HG02763 (cell line): ENCODE data around the gene CALML4.

Experiments used
- ATAC-seq: cut with Tn5 transposase; IDR thresholded peaks from one replicate; pipeline ENCODE4 v1.9.1; 2021; ENCODE audit warnings: mild to moderate bottlenecking, moderate library complexity; ENCODE audit not compliant: unreplicated experiment

Gene CALML4

GRCh38 chr15:68151277-68151676, 53.9 kb downstream of the CALML4 start:
- no peak for ATAC-seq

DNA sequence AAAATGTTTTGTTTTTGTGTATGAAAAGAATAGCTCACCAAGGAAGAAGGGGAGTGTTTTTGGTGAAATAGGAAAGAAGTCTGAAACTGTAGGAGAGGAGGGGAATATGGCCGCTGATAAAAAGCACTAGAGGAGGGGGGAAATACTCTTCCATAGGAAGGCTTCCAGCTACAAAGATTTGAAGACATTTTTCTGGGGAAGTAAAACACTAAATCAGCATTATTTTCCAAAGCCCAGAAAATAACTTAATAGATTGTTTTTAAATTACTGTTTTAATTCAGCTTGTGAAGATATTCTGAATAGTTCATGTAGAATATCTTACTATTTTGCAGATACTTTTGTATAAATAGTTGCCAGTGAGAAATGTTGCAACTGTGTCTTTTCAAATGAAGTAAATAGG, 54.9 kb downstream of the CALML4 start:
- no peak for ATAC-seq

GRCh38 chr15:68149059-68149458, 56.1 kb downstream of the CALML4 start:
- ATAC-seq = no peak

GRCh38 chr15:68148039-68148438, 57.1 kb downstream of the CALML4 start:
- ATAC-seq = no peak

DNA sequence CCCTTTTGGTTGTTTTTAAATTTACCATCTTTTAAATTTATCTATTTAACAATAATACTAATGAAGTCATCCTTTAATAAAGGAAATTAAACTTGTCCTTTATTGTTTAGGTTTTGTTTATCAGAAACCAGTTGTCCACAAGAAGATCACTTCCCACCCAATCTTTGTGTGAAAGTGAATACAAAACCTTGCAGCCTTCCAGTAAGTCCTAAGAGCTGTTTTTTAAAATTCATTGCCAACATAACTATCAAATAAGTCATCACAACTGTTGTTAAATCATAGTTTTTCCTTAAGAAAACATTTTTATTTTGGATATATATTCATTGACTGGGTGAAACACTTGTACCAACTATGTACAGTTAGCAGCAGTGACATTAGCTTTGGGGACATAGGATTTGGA, 59.4 kb downstream of the CALML4 start:
- no peak for ATAC-seq

GRCh38 chr15:68143785-68144184, 61.3 kb downstream of the CALML4 start:
- no peak for ATAC-seq

DNA sequence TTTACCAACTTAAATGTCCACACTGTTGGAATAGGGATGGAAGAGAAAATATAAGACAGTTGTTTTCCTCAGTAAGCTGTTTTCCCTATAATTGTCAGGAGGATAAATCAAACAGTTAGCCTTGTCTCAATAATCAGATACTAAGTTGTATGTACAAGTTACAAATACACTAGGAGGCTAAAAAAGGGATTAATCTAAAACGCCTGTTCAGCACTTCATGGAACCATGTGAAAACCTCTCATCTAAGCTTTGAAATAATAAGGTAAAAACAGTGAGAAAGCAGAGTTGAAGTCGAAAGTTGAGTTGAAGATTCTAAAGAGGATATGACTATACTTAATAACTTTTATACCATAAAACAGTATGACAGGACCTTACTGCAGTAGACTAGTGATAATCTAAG, 62.0 kb downstream of the CALML4 start:
- ATAC-seq = no peak
